CD14-positive monocyte (primary cell): Measurements from ENCODE around the gene SPTBN5. TPM values are rescaled to one million over a fixed set of nuclear protein-coding genes. Genes with fewer than 3 reads are reported as not detected.

ENCODE experiments used
- DNase-seq, 3 donors: peaks; one replicate each; pipeline ENCODE4 v3.0.0-alpha.2; 2011 to 2022
- H2AFZ ChIP-seq: 2 replicates; pipeline ENCODE4 v1.6.0; 2012; ENCODE audit warnings: mild to moderate bottlenecking, low read depth, low read length, inconsistent platforms; ENCODE audit not compliant: insufficient read depth, poor library complexity, severe bottlenecking
- H3K27ac ChIP-seq, 2 donors: 1 replicate in 1 of 2; 2 replicates in 1 of 2; pipeline ENCODE4 v1.5.1; 2012 to 2013; ENCODE audit warnings: low read length in 2 of 2, control low read depth in 1 of 2, inconsistent platforms in 1 of 2, low read depth in 1 of 2, mild to moderate bottlenecking in 1 of 2
- H3K27me3 ChIP-seq, 2 donors: one replicate each; pipeline versions ENCODE4 v1.6.0 to v1.6.1; 2011 to 2013; ENCODE audit warnings: low read length in 2 of 2; ENCODE audit not compliant: control insufficient read depth in 2 of 2, insufficient read depth in 2 of 2
- H3K36me3 ChIP-seq, 2 donors: replicated peaks in 1 of 2; 1 replicate in 1 of 2; 2 replicates in 1 of 2; pipeline versions ENCODE4 v1.5.1 to v1.6.1; 2012 to 2013; ENCODE audit warnings: low read length in 2 of 2, control low read depth in 1 of 2, inconsistent platforms in 1 of 2, mild to moderate bottlenecking in 1 of 2; ENCODE audit not compliant: insufficient read depth in 2 of 2, control insufficient read depth in 1 of 2
- H3K4me1 ChIP-seq, 2 donors: 1 replicate in 1 of 2; 2 replicates in 1 of 2; pipeline versions ENCODE4 v1.5.1 to v1.6.1; 2012 to 2013; ENCODE audit warnings: low read length in 2 of 2, control low read depth in 1 of 2, inconsistent platforms in 1 of 2, mild to moderate bottlenecking in 1 of 2, moderate library complexity in 1 of 2; ENCODE audit not compliant: insufficient read depth in 2 of 2, control insufficient read depth in 1 of 2
- H3K4me2 ChIP-seq: replicated peaks from 2 replicates; pipeline ENCODE3; 2012; ENCODE audit warnings: low read length, moderate library complexity, mild to moderate bottlenecking; ENCODE audit not compliant: poor library complexity, severe bottlenecking; ENCODE audit errors: extremely low read depth
- H3K4me3 ChIP-seq, 3 experiments: fragments of 200-600 bp in 1 of 3; sonication (generic) in 1 of 3; replicated peaks in 1 of 3; 1 replicate in 2 of 3; 2 replicates in 1 of 3; pipeline ENCODE4 v1.5.1; 2011 to 2013; ENCODE audit warnings: low read length in 3 of 3, mild to moderate bottlenecking in 3 of 3, control low read depth in 2 of 3, low read depth in 2 of 3, inconsistent platforms in 1 of 3, moderate library complexity in 1 of 3
- H3K79me2 ChIP-seq: 2 replicates; pipeline ENCODE4 v1.6.0; 2012; ENCODE audit warnings: mild to moderate bottlenecking, control low read depth, inconsistent platforms, low read length, moderate library complexity; ENCODE audit not compliant: insufficient read depth
- H3K9ac ChIP-seq: 2 replicates; pipeline ENCODE4 v1.6.0; 2017; ENCODE audit warnings: low read length, mild to moderate bottlenecking; ENCODE audit not compliant: insufficient read depth, poor library complexity, severe bottlenecking
- H3K9me3 ChIP-seq, 2 donors: replicated peaks in 1 of 2; 1 replicate in 1 of 2; 2 replicates in 1 of 2; pipeline versions ENCODE4 v1.5.1 to v1.6.1; 2012 to 2013; ENCODE audit warnings: low read length in 2 of 2, control low read depth in 1 of 2; ENCODE audit not compliant: control insufficient read depth in 1 of 2, insufficient read depth in 1 of 2
- H4K20me1 ChIP-seq: 2 replicates; pipeline ENCODE4 v1.6.0; 2012; ENCODE audit warnings: mild to moderate bottlenecking, low read length, control low read depth, moderate library complexity; ENCODE audit not compliant: insufficient read depth
- H3K27ac Mint-ChIP-seq, 7 donors: one replicate each; pipeline ENCODE4 v1.8.0; 2020; ENCODE audit warnings: mild to moderate bottlenecking in 7 of 7, mixed read lengths in 7 of 7, moderate library complexity in 6 of 7, inconsistent platforms in 2 of 7
- H3K27me3 Mint-ChIP-seq, 3 donors: one replicate each; pipeline ENCODE4 v1.8.0; 2021 to 2022; ENCODE audit warnings: low read depth in 3 of 3, mild to moderate bottlenecking in 3 of 3, mixed read lengths in 3 of 3, moderate library complexity in 3 of 3, inconsistent platforms in 1 of 3
- H3K36me3 Mint-ChIP-seq, 2 donors: one replicate each; pipeline ENCODE4 v1.8.0; 2020; ENCODE audit warnings: mixed read lengths in 2 of 2, inconsistent platforms in 1 of 2, mild to moderate bottlenecking in 1 of 2
- H3K4me1 Mint-ChIP-seq: one replicate; pipeline ENCODE4 v1.8.0; 2020; ENCODE audit warnings: mild to moderate bottlenecking, mixed read lengths
- H3K4me3 Mint-ChIP-seq, 2 donors: one replicate each; pipeline ENCODE4 v1.8.0; 2020; ENCODE audit warnings: mild to moderate bottlenecking in 2 of 2, mixed read lengths in 2 of 2, moderate library complexity in 1 of 2
- H3K9me3 Mint-ChIP-seq, 7 donors: one replicate each; pipeline ENCODE4 v1.8.0; 2020 to 2022; ENCODE audit warnings: mixed read lengths in 7 of 7, mild to moderate bottlenecking in 6 of 7, moderate library complexity in 6 of 7, inconsistent platforms in 2 of 7
- CTCF ChIP-seq: fragments of 200-600 bp; IDR thresholded peaks from one replicate; pipeline ENCODE4 v1.8.0; 2022; ENCODE audit warnings: antibody characterized with exemption, mild to moderate bottlenecking
- WGBS: methylation state at CpG from one replicate; pipeline ENCODE4 v1.1.5; 2013; ENCODE audit warnings: missing lambda C conversion rate; ENCODE audit not compliant: insufficient coverage; 5-methylcytosine and 5-hydroxymethylcytosine counted together
- intact Hi-C, 2 donors: fragments of 100-400 bp; cut with micrococcal nuclease; formaldehyde crosslinking; loops; one replicate each; pipeline versions ENCODE4 v1.15.0 to v1.15.1; 2023
- polyA plus RNA-seq, 3 donors: library from polyadenylated mRNA; depleted of rRNA in 1 of 3; unstranded in 2 of 3; stranded (reverse) in 1 of 3; fragments of 300-500 nt in 2 of 3; fragments of >200 nt in 1 of 3; fragmentation: Illumina TruSeq in 2 of 3; gene quantifications; 1 replicate in 2 of 3; 2 replicates in 1 of 3; pipeline ENCODE4 v1.2.3, GENCODE V29; 2012 to 2021

The SPTBN5 gene
- polyA plus RNA-seq, 3 donors: 0.29 TPM; not detected in 2

GRCh38 chr15:41839781-41840491, 53.9 kb downstream of the SPTBN5 start:
- H3K9me3 ChIP-seq: no peaks in the 10 kb centered on the region
- H3K79me2 ChIP-seq: no peaks in the 10 kb centered on the region
- Mint-ChIP-seq H3K4me3 (no peak overlapping the region), H3K27me3 (peaks cover 0 to 2% (median 1%) of the 10 kb centered on the region in 3 donors), H3K27ac (no peak overlapping the region), H3K36me3 (peaks cover 50 to 70% of the 10 kb centered on the region in 2 donors), H3K4me1 (no peaks in the 10 kb centered on the region), H3K9me3 (no peaks in the 10 kb centered on the region)
- no peak overlapping the region for H3K27ac ChIP-seq
- intact Hi-C loops: no loop called here
- H3K9ac ChIP-seq: no peak overlapping the region
- no peaks in the 10 kb centered on the region for H3K4me1 ChIP-seq
- H2AFZ ChIP-seq: no peak overlapping the region
- peaks cover 16% of the 10 kb centered on the region for H4K20me1 ChIP-seq
- no peak for TF ChIP-seq CTCF
- no peaks in the 10 kb centered on the region for H3K27me3 ChIP-seq
- peaks cover 51 to 72% of the 10 kb centered on the region in 2 donors for H3K36me3 ChIP-seq
- H3K4me3 ChIP-seq: no peak overlapping the region
- WGBS: 94% methylated on average over 8 of the region's 16 CpGs
- H3K4me2 ChIP-seq: no peak overlapping the region
- no peak for DNase-seq

DNA sequence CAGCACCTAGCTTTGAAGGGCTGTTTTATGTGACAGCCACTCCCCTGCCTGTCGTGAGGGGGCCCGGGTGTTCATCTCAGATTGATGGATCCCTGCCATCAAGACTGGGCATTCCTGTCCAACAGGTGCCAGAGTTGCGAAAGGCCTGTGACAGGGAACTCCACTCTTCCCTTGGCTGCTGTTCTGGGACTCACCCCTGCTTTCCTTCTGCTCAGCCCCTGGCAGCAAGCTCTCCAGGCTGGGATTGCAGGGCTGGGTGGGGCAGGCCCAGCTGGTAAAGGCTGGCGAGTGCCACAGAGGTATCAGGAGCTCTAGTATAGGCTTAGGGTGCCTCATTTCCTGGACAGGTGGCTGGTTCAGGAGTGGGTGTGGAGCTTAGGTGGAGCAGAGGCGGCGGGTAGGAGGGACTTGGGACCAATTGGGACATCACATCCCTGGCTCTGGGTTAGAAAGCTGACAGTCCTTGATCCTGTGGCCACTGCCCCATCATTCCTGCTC, 55.4 kb downstream of the SPTBN5 start, which contains the start of gene PLA2G4B:
Gene PLA2G4B, plus strand, starts transcription at position 448 of the 498 bp plus-strand sequence. CDS start 67 bp downstream, outside the sequence.
- no peak within 1 kb of the TSS for H3K4me3 ChIP-seq
- no peak for DNase-seq
- 85% methylated on average over 5 of the region's 6 CpGs for WGBS
- H3K27ac Mint-ChIP-seq: peak within 1 kb of the TSS in 3 of 7 donors; percentile 21 to 31 (median 30)
- H3K27me3 ChIP-seq: no peaks in the 10 kb centered on the region
- no peaks in the 10 kb centered on the region for H3K79me2 ChIP-seq
- TF ChIP-seq CTCF: no peak
- H3K4me1 ChIP-seq: no peaks in the 10 kb centered on the region
- no peak within 1 kb of the TSS for H3K27ac ChIP-seq
- no peaks in the 10 kb centered on the region for H3K9me3 Mint-ChIP-seq
- H3K27me3 Mint-ChIP-seq: peaks cover 0 to 2% (median 1%) of the 10 kb centered on the region in 3 donors
- H3K4me3 Mint-ChIP-seq: no peak within 1 kb of the TSS
- no peak within 1 kb of the TSS for H3K9ac ChIP-seq
- no peaks in the 10 kb centered on the region for H3K9me3 ChIP-seq
- H2AFZ ChIP-seq: no peak within 1 kb of the TSS
- H3K36me3 Mint-ChIP-seq: peaks cover 55 to 67% of the 10 kb centered on the region in 2 donors
- no peaks in the 10 kb centered on the region for H3K4me1 Mint-ChIP-seq
- H3K4me2 ChIP-seq: no peak within 1 kb of the TSS
- intact Hi-C loops: no loop called here
- H4K20me1 ChIP-seq: peaks cover 22% of the 10 kb centered on the region
- peaks cover 42 to 66% of the 10 kb centered on the region in 2 donors for H3K36me3 ChIP-seq
